Upper lobe of left lung (tissue), 4 donors: ENCODE data around the gene SHROOM4.

Experiments used
- EP300 ChIP-seq, 4 donors: sonication (generic); formaldehyde crosslinking; IDR thresholded peaks; one replicate each; pipeline ENCODE4 v1.5.1; 2017; ENCODE audit warnings: antibody characterized with exemption in 4 of 4, control low read depth in 2 of 4
- POLR2A ChIP-seq, 4 donors: fragments of 450-650 bp; IDR thresholded peaks; one replicate each; pipeline ENCODE4 v1.5.1; 2016 to 2017; ENCODE audit warnings: antibody characterized with exemption in 4 of 4, mild to moderate bottlenecking in 2 of 4
- POLR2AphosphoS5 ChIP-seq, 2 donors: sonication (generic); formaldehyde crosslinking; IDR thresholded peaks; one replicate each; pipeline ENCODE4 v1.5.1; 2017; ENCODE audit warnings: antibody characterized with exemption in 2 of 2

GRCh38 chrX:50644496-50644895 is 169.5 kb downstream of the SHROOM4 start:
- TF ChIP-seq POLR2AphosphoS5 (IDR thresholded peaks at IDR 0.05): no peak
- no peak for TF ChIP-seq POLR2A (IDR thresholded peaks at IDR 0.05)
- no peak for TF ChIP-seq EP300 (IDR thresholded peaks at IDR 0.05)
